Gastroesophageal sphincter (tissue), 3 donors: ENCODE measurements around the gene PCBP4.
A peak's percentile ranks its signal among the peaks of the same experiment; 100 is the strongest.

Experiments used
- CTCF ChIP-seq, 4 experiments: fragments of 200-600 bp in 2 of 4; fragments of 450-650 bp in 2 of 4; sonication (generic) in 1 of 4; IDR thresholded peaks; one replicate each; pipeline ENCODE4 v1.5.1; 2017 to 2019; ENCODE audit warnings: antibody characterized with exemption in 4 of 4, mild to moderate bottlenecking in 2 of 4, moderate library complexity in 2 of 4
- POLR2A ChIP-seq, 2 donors: fragments of 450-650 bp; IDR thresholded peaks; one replicate each; pipeline ENCODE4 v1.6.1; 2017; ENCODE audit warnings: antibody characterized with exemption in 2 of 2, mild to moderate bottlenecking in 2 of 2, moderate library complexity in 1 of 2
- POLR2AphosphoS5 ChIP-seq: sonication (generic); formaldehyde crosslinking; IDR thresholded peaks from one replicate; pipeline ENCODE4 v1.6.1; 2017; ENCODE audit warnings: antibody characterized with exemption

DNA sequence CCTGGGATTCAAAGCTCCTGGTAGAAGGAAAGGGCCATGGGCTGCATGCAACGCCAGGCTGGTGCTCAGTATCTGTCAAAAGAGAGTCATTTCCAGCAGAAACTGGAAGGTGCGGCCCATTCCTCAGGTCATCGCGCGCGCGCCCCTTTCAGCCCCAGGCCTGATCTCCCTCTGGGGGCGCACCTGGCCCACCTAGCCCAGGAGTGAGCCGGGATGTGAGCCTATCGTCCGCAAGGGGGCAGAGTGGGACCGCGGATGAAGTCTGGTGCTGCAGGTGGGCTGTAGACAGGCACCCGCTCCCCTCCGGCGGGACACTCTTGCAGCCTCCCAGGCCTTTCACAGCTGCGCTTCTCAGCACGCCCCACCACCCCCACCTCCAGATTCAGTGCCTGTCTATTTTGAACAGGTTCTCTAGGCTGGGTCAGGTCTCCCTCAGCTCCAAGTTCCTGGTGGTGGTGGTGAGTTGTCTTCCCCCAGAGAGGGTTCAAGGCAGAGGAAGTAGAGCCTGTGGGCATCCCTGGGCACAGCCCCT lies 34.3 kb upstream of the PCBP4 start:
- TF ChIP-seq CTCF (IDR thresholded peaks at IDR 0.05), result peak in 3 of 4 experiments; percentile 93 to 95 (median 93)
- no peak for TF ChIP-seq POLR2AphosphoS5
- no peak for TF ChIP-seq POLR2A (IDR thresholded peaks at IDR 0.05)
